HG02938 (cell line): ENCODE results near the gene CNIH2.
"Not testable (repeated sequence)": the region's sequence is repeated elsewhere in the genome, so short reads cannot be mapped to it uniquely, and the experiment has no call there.

Source experiments
- ATAC-seq: cut with Tn5 transposase; IDR thresholded peaks from one replicate; pipeline ENCODE4 v1.9.1; 2021; ENCODE audit warnings: mild to moderate bottlenecking, moderate library complexity; ENCODE audit not compliant: unreplicated experiment

CNIH2 gene

DNA sequence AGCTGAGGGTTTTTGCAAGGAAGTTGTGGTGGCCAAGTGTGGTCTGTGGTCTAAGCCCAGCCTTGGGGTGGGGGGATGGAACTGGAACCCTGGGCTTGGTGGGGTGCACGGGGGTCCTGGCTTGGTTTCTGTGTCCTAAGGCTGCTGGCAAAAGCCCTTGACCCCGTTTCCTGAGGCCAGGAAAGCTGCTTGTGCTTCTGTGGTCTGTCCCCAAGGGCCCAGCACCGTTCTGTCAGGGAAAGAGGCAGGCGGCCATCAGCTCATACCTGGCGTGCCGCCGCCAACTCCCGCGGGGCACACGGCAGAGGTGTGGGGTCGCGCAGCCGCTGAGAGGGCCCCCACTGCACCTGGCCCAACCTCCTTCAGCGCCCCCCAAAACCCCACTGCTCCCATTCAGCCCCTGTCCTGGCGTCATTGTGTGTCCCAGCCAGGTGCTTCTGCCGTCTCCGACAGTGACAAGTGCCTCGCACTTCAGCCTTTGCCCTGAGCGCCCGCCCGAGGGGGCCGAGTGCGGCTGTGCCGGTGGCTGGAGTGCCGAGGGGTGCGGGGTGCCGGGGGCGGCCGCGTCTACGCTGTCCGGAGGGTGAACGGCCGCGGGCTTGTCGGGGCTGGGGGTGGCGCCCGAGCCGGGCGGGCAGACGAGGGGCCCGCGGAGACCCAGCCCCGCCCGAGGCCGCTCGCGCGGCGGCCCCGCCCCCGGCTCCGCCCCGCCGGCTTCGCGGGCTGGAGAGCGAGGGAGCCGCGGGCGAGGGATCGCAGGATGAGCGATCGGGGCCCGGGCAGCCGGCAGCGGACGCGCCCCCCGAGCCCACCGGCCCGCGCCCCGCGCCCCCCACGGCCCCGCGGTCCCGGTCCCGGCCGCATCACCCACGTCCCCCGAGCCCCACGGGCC, at the start of gene CNIH2:
CNIH2 (plus strand) TSS at position 705 of the 892 bp plus-strand sequence. CDS start 282 bp downstream, outside the sequence.
- no peak for ATAC-seq

DNA sequence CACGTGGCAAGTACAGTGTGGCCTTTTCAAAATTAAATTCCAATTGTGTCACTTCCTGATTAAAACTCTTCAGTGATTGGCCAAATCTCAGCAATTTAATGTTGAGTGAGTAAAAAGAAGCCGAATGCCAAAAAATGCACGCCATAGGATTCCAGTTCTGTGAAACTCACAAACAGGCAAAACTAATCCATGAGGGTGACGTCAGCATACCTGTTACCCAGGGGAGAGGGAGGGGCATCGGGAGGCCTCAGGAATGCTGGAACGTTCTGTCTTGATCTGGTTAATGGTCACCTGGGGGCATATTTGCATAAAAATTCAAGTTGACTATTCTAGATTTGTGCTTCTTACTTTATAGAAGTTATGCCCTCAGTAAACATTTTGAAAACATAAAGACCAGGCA, 49.5 kb upstream of the CNIH2 start:
- ATAC-seq: no peak

GRCh38 chr11:66230156-66230555, 47.8 kb upstream of the CNIH2 start:
- no peak for ATAC-seq

DNA sequence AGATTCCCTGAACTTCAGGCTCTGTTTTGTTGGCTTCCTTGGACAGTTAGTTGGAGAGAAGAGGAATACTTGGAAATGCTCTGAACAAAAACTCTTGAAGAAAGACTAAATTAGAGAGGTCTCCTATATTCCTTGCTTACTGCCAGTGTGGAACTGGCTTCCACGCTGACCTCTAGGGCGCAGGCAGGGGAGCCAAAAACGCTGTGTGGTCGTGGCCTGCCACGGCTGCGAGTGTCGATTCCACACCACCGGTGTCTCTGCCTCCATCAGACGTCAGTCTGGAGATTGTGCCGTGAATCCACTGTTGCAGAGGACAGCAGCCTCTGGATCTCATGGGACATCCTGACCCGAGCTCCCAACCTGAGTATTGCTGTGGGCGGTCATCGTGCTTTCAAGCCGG, 47.0 kb upstream of the CNIH2 start:
- no peak for ATAC-seq

DNA sequence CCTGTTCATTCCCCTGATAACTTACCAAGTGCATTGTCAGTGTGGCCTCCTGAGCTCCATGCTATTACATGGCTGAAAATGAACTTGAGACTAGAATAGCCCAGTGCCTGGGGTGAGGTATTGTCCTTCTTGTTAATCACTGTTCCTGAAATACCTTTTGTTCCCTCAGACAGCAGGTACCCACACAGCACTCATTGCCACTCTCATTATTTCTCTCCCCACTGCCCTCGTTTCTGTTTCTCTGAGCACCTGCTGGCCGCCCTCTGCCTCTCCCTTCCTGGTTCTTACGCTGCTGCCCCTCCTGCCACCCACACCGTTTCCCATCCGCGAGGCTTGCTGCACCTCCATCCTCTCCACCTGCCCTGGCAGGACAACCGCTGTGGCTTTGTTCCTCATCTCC, 46.4 kb upstream of the CNIH2 start:
- ATAC-seq: no peak

- no peak for ATAC-seq
Observed at GRCh38 chr11:66232769-66233168, 45.2 kb upstream of the CNIH2 start.

DNA sequence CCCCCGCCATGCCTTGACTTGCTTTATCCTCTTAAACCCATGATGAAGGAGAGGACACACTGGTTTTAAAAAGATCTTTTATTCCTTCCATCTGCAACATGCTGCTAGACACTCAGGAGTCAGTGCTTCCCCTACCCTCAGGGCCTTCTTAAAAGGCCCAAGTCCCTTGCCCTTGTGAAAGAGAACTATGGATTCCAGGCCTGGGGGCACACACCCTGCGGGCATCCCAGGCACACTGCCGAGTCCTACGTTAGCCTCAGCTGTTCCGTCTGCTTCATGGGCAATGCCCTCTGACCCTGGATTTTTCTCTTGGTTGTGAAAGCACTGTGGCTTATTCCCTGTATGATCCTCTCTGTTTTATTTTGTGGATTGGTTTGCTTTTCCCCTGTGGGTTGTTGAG, 44.7 kb upstream of the CNIH2 start:
- no peak for ATAC-seq

DNA sequence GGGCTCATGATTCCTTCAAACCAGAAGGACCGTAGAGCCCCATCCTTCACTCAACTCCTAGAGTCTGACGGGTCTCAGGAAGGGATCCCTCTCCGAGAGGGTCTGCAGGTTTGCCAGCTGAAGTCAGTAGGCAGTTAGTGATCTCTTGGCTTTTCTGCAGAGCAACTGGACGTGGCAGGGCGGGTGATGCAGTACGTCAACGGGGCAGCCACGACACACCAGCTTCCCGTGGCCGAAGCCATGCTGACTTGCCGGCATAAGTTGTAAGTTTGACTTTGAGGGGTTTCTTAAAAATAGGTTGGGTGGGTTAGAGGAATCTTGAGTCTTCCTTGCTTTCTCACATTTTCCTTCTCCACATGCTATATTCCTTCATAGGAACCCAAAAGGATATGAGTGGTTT, 42.8 kb upstream of the CNIH2 start:
- ATAC-seq: no peak

- no peak for ATAC-seq
Observed at GRCh38 chr11:66237867-66238266, 40.1 kb upstream of the CNIH2 start.

GRCh38 chr11:66238786-66239413, 39.1 kb upstream of the CNIH2 start:
- ATAC-seq: no peak

DNA sequence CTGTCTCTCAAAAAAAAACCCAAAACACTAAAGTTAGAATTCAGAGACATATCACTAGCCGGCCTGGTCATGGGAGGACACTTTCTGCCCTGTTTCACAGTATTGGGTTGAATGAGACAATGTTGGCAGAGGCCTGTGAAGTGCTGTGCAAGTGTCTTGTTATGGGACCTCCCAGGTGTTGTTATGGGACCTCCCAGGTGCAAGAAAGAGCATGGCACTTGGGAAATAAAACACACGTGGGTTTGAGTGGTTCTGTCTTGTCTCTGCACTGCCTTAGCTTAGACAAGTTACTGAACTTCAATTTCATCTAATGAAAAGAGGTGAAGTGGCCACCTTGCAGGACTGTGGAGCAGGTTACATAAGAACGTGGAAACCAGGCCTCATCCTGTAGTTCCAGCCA, 38.5 kb upstream of the CNIH2 start:
- ATAC-seq: no peak

- ATAC-seq: no peak
Observed at GRCh38 chr11:66239998-66240780, 37.8 kb upstream of the CNIH2 start.

GRCh38 chr11:66240781-66241136, 37.2 kb upstream of the CNIH2 start:
- no peak for ATAC-seq

- ATAC-seq: no peak
Observed at GRCh38 chr11:66242095-66242765, 35.7 kb upstream of the CNIH2 start.

GRCh38 chr11:66243782-66244535, 34.0 kb upstream of the CNIH2 start:
- no peak for ATAC-seq

DNA sequence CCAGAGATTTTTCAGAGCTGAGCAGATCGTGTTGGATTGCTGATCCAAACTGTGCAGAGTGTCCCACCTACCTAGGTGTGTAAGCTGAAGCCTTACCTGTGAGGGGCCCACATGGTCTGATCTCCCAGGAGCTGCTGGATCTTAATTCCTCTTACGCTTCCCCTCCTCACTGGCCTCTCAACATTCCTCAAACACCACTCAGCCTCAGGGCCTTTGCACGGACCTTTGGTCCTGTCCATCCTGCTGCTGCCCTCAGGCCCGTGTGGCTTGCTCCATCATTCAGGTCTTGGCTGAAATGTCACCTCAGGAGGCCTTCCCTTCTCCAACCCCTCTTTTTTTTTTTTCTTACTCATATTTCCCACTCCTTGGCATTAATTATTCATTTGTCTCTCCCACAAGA, 30.7 kb upstream of the CNIH2 start:
- ATAC-seq: no peak

- ATAC-seq: no peak
Observed at GRCh38 chr11:66247801-66248200, 30.2 kb upstream of the CNIH2 start.

- no peak for ATAC-seq
Observed at GRCh38 chr11:66248903-66249302, 29.1 kb upstream of the CNIH2 start.

- no peak for ATAC-seq
Observed at GRCh38 chr11:66251809-66252208, 26.2 kb upstream of the CNIH2 start.

DNA sequence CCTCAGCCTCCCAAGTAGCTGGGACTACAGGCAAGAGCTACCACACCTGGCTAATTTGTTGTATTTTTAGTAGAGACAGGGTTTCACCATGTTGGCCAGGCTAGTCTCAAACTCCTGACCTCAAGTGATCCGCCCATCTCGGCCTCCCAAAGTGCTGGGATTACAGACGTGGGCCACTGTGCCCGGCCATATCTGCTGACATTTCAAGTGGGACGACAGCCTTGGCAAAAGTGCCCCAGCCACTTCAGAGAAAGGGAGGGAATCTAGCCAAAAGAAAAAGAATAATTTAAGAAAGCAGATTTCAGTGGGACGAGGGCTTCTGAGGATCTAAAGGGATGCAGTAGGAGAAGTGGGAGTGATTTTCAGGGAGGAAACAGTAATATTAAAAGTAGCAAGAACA, 24.9 kb upstream of the CNIH2 start:
- not testable (repeated sequence) for ATAC-seq
